Measurements from ENCODE around the gene B4GALNT1. TPM values are rescaled to one million over a fixed set of nuclear protein-coding genes. Genes with fewer than 3 reads are reported as not detected.

Gene B4GALNT1
- total RNA-seq, 1 donor from 2014 or later = 1.1 TPM

GRCh38 chr12:57626921-57627445 lies 6.0 kb downstream of the B4GALNT1 start:
- DNase-seq (ENCODE audit: low spot score, unreplicated experiment) = peak; percentile 4
- Mint-ChIP-seq H3K36me3 (ENCODE audit: insufficient read depth) (no peaks in the 10 kb centered on the region), H3K27me3 (peaks cover 93% of the 10 kb centered on the region), H3K9me3 (ENCODE audit: low read depth) (no peaks in the 10 kb centered on the region), H3K4me3 (ENCODE audit: low read depth) (no peak overlapping the region), H3K4me1 (ENCODE audit: low read depth) (peaks cover 2% of the 10 kb centered on the region), H3K27ac (no peak overlapping the region)
- TF ChIP-seq CTCF (IDR thresholded peaks at IDR 0.05; ENCODE audit: unreplicated experiment) = no peak

DNA sequence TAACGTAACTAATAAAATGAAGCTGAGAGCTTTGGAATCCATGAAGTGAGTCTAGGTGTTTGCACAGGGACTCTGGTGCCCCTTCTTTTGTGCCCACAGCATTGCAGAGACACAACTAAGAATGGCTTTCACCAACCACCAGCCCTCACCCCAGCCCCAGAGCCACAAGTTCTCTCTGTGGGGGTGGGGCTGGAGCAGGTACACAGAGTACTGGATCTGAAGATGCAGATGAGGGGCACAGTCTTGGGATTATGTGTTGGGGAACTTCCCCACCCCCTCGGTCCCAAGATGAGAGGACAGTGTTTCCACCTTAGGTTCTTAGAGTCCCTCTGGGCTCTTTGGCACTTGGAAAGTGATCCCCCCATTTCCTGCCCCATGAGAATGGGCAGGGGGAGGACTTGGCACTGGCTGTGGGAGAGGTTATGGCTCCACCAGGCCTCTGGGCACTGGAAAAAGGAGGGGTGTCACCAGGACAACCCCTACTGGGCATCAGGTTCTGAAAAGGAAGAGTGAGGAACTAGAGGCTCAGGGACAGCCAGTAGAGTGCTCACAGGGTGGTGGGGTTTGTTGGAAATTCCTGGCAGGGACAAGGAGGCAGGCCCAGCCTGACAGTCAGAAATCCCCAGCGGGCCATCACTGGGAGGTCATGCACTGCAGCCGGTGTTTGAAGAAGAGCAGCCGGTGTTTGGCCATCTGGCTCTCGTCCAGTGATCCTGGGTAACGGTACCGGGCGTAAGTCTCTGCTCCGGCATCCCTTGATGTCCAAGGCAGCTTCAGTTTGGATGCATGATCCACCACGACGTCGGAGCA lies 6.7 kb downstream of the B4GALNT1 start:
- H3K36me3 Mint-ChIP-seq (ENCODE audit: insufficient read depth) = no peaks in the 10 kb centered on the region
- no peak overlapping the region for H3K27ac Mint-ChIP-seq
- H3K4me3 Mint-ChIP-seq (ENCODE audit: low read depth) = no peak overlapping the region
- H3K9me3 Mint-ChIP-seq (ENCODE audit: low read depth) = no peaks in the 10 kb centered on the region
- no peak for TF ChIP-seq CTCF (IDR thresholded peaks at IDR 0.05; ENCODE audit: unreplicated experiment)
- peak; percentile 8 for DNase-seq (ENCODE audit: low spot score, unreplicated experiment)
- peaks cover 5% of the 10 kb centered on the region for H3K4me1 Mint-ChIP-seq (ENCODE audit: low read depth)
- peaks cover 95% of the 10 kb centered on the region for H3K27me3 Mint-ChIP-seq

- Mint-ChIP-seq H3K4me1 (ENCODE audit: low read depth) (peaks cover 9% of the 10 kb centered on the region), H3K27ac (no peak overlapping the region), H3K4me3 (ENCODE audit: low read depth) (no peak overlapping the region), H3K27me3 (peaks cover 95% of the 10 kb centered on the region), H3K36me3 (ENCODE audit: insufficient read depth) (no peaks in the 10 kb centered on the region), H3K9me3 (ENCODE audit: low read depth) (no peaks in the 10 kb centered on the region)
- no peak for TF ChIP-seq CTCF (IDR thresholded peaks at IDR 0.05; ENCODE audit: unreplicated experiment)
- no peak for DNase-seq (ENCODE audit: low spot score, unreplicated experiment)
These were observed 7.6 kb downstream of the B4GALNT1 start for GRCh38 chr12:57625261-57626032.

DNA sequence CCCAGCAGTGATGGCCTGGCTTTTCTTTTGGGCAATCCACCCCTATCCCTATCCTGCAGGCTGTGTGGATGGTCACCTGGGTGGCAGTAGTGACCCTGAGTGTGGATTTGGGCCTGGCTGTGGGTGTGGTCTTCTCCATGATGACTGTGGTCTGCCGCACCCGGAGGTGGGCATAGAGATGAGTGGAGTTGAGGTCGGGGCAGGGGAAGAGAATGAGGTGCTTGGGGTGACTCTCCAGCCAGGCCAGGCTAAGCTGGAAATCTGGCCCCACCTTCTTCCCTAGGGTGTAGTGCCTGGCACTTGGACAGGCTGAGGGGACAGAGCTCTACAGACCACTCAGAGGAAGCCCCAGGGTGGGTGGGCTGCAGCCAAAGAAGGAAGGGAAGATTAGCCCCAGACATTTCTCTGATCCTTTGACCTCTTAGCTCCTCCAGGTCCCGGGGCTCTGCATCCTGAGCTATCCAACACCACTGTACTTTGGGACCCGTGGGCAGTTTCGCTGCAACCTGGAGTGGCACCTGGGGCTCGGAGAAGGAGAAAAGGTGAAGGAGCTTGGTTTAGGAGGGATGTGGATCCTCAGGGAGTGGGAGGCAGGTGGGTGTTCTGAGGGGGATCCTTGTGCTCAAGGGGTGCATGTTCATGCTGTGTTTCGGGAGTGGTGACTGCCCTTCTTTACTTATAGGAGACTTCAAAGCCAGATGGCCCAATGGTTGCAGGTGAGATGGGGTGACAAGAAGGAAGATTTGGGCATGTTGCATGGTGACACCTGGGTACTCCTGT lies 8.4 kb downstream of the B4GALNT1 start:
- Mint-ChIP-seq H3K4me3 (ENCODE audit: low read depth) (no peak overlapping the region), H3K36me3 (ENCODE audit: insufficient read depth) (no peaks in the 10 kb centered on the region), H3K27ac (no peak overlapping the region), H3K4me1 (ENCODE audit: low read depth) (peaks cover 9% of the 10 kb centered on the region), H3K27me3 (peaks cover 95% of the 10 kb centered on the region), H3K9me3 (ENCODE audit: low read depth) (no peaks in the 10 kb centered on the region)
- no peak for DNase-seq (ENCODE audit: low spot score, unreplicated experiment)
- TF ChIP-seq CTCF (IDR thresholded peaks at IDR 0.05; ENCODE audit: unreplicated experiment) = no peak
